Measurements from ENCODE around the gene ENO1. TPM values are rescaled to one million over a fixed set of nuclear protein-coding genes. Genes with fewer than 3 reads are reported as not detected.
"Not testable (repeated sequence)": the region's sequence is repeated elsewhere in the genome, so short reads cannot be mapped to it uniquely, and the experiment has no call there.

ENO1 gene
- total and polyA plus RNA-seq, 2 donors from 2014 or later, result 1,164 to 1,321 TPM

DNA sequence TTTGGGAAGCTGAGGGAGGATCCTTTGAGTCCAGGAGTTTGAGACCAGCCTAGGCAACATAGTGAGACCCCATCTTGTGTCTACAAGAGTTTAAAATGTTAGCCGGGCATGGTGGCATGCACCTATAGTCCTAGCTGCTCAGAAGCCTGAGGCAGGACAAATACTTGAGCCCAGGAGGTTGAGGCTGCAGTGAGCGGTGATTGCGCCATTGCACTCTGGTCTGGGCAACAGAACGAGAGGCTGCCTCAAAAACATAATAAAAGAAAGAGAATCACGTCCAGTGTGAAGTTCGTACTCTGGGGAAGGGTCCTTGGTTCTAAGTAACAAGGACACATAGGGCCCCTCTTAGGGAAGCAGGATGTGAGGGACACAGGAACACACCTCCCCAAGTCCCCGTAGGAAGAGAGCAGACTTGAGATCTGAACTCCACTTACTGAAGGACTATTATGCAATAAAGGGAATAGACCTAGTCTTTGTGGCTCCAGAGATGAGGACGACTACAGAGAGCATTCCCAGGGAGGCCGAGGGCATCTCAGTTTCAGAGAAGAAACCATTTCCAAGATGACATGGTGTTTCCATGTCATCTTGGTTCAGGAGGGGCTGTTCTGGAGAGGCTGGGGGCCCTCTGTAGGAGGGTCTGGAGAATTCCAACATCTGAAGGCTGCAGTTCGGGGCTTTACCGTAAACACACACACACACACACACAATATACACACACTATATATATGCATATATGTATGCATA lies 10.8 kb upstream of the ENO1 start:
- Histone ChIP-seq H3K9ac (ENCODE audit: low read length in 3 of 3) (no peak overlapping the region), H3K27ac (ENCODE audit: low read depth in 2 of 2, low read length in 2 of 2) (no peak overlapping the region), H3K36me3 (ENCODE audit: control insufficient read depth in 2 of 3, insufficient read depth in 3 of 3, low read length in 3 of 3) (no peaks in the 10 kb centered on the region), H3K4me1 (ENCODE audit: control insufficient read depth in 2 of 3, insufficient read depth in 2 of 3, low read depth in 1 of 3, low read length in 3 of 3) (peaks cover 0 to 9% (median 2%) of the 10 kb centered on the region in 3 donors), H3K27me3 (ENCODE audit: control insufficient read depth, insufficient read depth, low read length) (no peaks in the 10 kb centered on the region), H3K9me3 (ENCODE audit: control insufficient read depth in 2 of 3, insufficient read depth in 1 of 3, low read length in 3 of 3) (no peaks in the 10 kb centered on the region), H3K4me3 (ENCODE audit: low read length in 3 of 3) (no peak overlapping the region)
- intact Hi-C loops (cut with DNase I), result no loop called here
- FAIRE-seq (no peak), DNase-seq (no peak)
- TF ChIP-seq, protein P1, sequence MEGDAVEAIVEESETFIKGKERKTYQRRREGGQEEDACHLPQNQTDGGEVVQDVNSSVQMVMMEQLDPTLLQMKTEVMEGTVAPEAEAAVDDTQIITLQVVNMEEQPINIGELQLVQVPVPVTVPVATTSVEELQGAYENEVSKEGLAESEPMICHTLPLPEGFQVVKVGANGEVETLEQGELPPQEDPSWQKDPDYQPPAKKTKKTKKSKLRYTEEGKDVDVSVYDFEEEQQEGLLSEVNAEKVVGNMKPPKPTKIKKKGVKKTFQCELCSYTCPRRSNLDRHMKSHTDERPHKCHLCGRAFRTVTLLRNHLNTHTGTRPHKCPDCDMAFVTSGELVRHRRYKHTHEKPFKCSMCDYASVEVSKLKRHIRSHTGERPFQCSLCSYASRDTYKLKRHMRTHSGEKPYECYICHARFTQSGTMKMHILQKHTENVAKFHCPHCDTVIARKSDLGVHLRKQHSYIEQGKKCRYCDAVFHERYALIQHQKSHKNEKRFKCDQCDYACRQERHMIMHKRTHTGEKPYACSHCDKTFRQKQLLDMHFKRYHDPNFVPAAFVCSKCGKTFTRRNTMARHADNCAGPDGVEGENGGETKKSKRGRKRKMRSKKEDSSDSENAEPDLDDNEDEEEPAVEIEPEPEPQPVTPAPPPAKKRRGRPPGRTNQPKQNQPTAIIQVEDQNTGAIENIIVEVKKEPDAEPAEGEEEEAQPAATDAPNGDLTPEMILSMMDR (IDR thresholded peaks at IDR 0.05; ENCODE audit: borderline replicate concordance, extremely low read depth, insufficient read depth), result no peak

DNA sequence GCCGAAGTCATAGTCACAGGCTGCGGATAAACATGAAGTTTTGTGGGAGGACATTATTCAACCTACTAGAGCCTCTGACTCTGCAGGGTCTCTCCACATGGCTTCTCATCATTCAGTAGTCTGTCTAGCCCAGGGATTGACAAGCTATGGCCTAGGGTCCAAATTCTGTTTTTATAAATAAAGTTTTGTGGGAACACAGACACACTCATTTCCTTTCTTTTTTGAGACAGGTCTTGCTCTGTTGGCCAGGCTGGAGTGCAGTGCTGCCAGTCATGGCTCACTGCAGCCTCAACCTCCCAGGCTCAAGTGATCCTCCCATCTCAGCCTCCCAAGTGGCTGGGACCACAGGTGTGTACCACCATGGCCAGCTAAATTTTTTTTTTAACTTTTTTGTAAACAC lies 8.1 kb upstream of the ENO1 start:
- no peak overlapping the region for H3K27ac ChIP-seq (ENCODE audit: low read depth in 2 of 2, low read length in 2 of 2)
- H3K4me1 ChIP-seq (ENCODE audit: control insufficient read depth in 2 of 3, insufficient read depth in 2 of 3, low read depth in 1 of 3, low read length in 3 of 3), result peaks cover 0 to 9% (median 2%) of the 10 kb centered on the region in 3 donors
- no peaks in the 10 kb centered on the region for H3K27me3 ChIP-seq (ENCODE audit: control insufficient read depth, insufficient read depth, low read length)
- no peak overlapping the region for H3K9ac ChIP-seq (ENCODE audit: low read length in 3 of 3)
- no peaks in the 10 kb centered on the region for H3K36me3 ChIP-seq (ENCODE audit: control insufficient read depth in 2 of 3, insufficient read depth in 3 of 3, low read length in 3 of 3)
- TF ChIP-seq, protein P1 (IDR thresholded peaks at IDR 0.05; ENCODE audit: borderline replicate concordance, extremely low read depth, insufficient read depth), result no peak
- H3K9me3 ChIP-seq (ENCODE audit: control insufficient read depth in 2 of 3, insufficient read depth in 1 of 3, low read length in 3 of 3), result no peaks in the 10 kb centered on the region
- FAIRE-seq, result no peak
- no peak overlapping the region for H3K4me3 ChIP-seq (ENCODE audit: low read length in 3 of 3)
- intact Hi-C loops (cut with DNase I), result no loop called here
- no peak for DNase-seq

DNA sequence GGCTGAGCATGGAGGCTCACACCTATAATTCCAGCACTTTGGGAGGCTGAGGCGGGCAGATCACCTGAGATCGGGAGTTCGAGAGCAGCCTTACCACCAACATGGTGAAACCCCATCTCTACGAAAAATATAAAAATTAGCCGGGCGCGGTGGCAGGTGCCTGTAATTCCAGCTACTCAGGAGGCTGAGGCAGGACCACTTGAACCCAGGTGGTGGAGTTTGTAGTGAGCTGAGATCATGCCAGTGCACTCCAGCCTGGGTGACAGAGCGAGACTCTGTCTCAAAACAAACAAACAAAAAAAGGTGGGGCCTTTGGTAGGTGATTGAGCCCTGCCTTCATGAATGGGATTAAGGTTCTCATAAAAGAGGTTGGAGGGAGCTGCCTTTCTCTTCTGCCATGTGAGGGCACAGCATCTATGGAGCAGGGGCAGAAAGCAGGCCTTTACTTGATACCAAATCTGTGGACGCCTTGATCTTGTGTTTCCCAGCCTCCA lies 7.6 kb upstream of the ENO1 start:
- intact Hi-C loops (cut with DNase I); H3K9ac ChIP-seq (ENCODE audit: low read length in 3 of 3); H3K4me1 ChIP-seq (ENCODE audit: control insufficient read depth in 2 of 3, insufficient read depth in 2 of 3, low read depth in 1 of 3, low read length in 3 of 3); H3K27me3 ChIP-seq (ENCODE audit: control insufficient read depth, insufficient read depth, low read length); H3K4me3 ChIP-seq (ENCODE audit: low read length in 3 of 3); H3K36me3 ChIP-seq (ENCODE audit: control insufficient read depth in 2 of 3, insufficient read depth in 3 of 3, low read length in 3 of 3); DNase-seq; H3K27ac ChIP-seq (ENCODE audit: low read depth in 2 of 2, low read length in 2 of 2); H3K9me3 ChIP-seq (ENCODE audit: control insufficient read depth in 2 of 3, insufficient read depth in 1 of 3, low read length in 3 of 3); FAIRE-seq: not testable (repeated sequence)

DNA sequence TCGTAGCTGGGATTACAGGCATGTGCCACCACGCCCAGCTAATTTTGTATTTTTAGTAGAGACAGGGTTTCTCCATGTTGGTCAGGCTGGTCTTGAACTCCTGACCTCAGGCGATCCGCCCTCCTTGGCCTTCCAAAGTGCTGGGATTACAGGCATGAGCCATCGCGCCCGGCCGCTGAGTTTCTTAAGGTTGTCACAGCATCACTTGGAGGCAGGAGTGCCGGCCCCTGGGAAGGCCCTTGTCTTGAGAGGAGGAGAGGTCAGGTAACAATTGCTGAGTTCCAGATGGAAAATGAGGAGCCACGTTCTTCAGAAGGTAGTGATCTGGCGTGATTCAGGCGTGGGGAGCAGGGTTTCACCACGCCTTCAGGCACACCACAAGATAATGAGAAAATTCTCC lies 5.6 kb upstream of the ENO1 start:
- H3K9me3 ChIP-seq (ENCODE audit: control insufficient read depth in 2 of 3, insufficient read depth in 1 of 3, low read length in 3 of 3); H3K27ac ChIP-seq (ENCODE audit: low read depth in 2 of 2, low read length in 2 of 2); H3K27me3 ChIP-seq (ENCODE audit: control insufficient read depth, insufficient read depth, low read length); intact Hi-C loops (cut with DNase I); FAIRE-seq; H3K36me3 ChIP-seq (ENCODE audit: control insufficient read depth in 2 of 3, insufficient read depth in 3 of 3, low read length in 3 of 3); H3K9ac ChIP-seq (ENCODE audit: low read length in 3 of 3); DNase-seq; H3K4me3 ChIP-seq (ENCODE audit: low read length in 3 of 3): not testable (repeated sequence)
- peaks cover 5 to 15% (median 13%) of the 10 kb centered on the region in 3 donors for H3K4me1 ChIP-seq (ENCODE audit: control insufficient read depth in 2 of 3, insufficient read depth in 2 of 3, low read depth in 1 of 3, low read length in 3 of 3)

Measured in kidney (tissue), 14 donors.